Measurements from ENCODE around the gene C3orf38. TPM values are rescaled to one million over a fixed set of nuclear protein-coding genes. Genes with fewer than 3 reads are reported as not detected.

Gene C3orf38
- total RNA-seq, 1 experiment from 2014 or later = 18.6 TPM

DNA sequence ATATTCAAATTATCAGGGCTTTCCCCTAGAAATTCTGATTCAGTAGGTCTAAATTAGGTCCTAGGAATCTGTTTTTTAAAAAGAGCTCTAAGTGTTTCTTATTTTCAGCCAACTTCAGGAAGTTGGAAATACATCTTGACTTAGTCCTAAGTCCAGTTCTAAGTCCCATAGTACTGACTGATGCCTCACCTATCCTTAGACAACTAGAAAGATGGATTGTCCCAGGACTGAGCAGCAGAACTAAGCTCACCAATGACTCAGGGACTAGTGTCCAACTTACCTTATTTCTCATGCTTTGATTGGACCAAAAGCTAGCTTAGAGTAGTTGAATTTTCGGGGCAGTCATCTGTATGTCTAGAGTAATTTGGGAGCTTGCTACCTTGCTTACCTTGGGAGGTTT is 26.2 kb upstream of the C3orf38 start:
- ChIA-PET POLR2A (no interaction called here), RAD21 (ENCODE audit: low non-redundant PET in 1 of 2, low total read pairs in 2 of 2, uncharacterized antibody in 2 of 2, unreplicated experiment in 2 of 2) (no interaction called here), CTCF (interaction anchor here (3.2 kb wide), 1 partner anchor 10 kb away, joined by 17 read pairs; no protein-coding TSS in a partner anchor)
- Histone ChIP-seq H3K27ac (ENCODE audit: low read depth, low read length) (no peak overlapping the region), H3K9ac (ENCODE audit: low read length) (no peak overlapping the region), H2AFZ (ENCODE audit: low read depth, low read length, poor library complexity, severe bottlenecking) (no peak overlapping the region), H3K9me3 (ENCODE audit: control insufficient read depth in 1 of 2, insufficient read depth in 1 of 2, low read depth in 1 of 2, low read length in 2 of 2) (no peaks in the 10 kb centered on the region), H4K20me1 (ENCODE audit: insufficient read depth) (no peaks in the 10 kb centered on the region; the same call in 1 of the 2 replicates), H3K4me2 (ENCODE audit: low read length) (no peak overlapping the region), H3K36me3 (ENCODE audit: control insufficient read depth in 1 of 2, insufficient read depth in 2 of 2, low read length in 2 of 2) (no peaks in the 10 kb centered on the region), H3K9me2 (ENCODE audit: insufficient read depth) (no peaks in the 10 kb centered on the region), H3K79me2 (ENCODE audit: insufficient read depth, low read length) (peaks cover 14% of the 10 kb centered on the region; the same call in 1 of the 2 replicates), H3K4me1 (ENCODE audit: control insufficient read depth in 1 of 2, insufficient read depth in 2 of 2, low read length in 2 of 2) (no peaks in the 10 kb centered on the region), H3K27me3 (ENCODE audit: insufficient read depth, low read length) (no peaks in the 10 kb centered on the region), H3K4me3 (replicated peaks in 1 of 2; ENCODE audit: low read depth in 1 of 2, low read length in 2 of 2) (no peak overlapping the region)
- no peak for ATAC-seq
- no peak for DNase-seq (ENCODE audit: low read depth, low spot score)
- TF ChIP-seq CBX3 (IDR thresholded peaks at IDR 0.05; ENCODE audit: low read depth) = no peak
- intact Hi-C loops (cut with micrococcal nuclease) = no loop called here
- no TSS peak for BruUV-seq (replicated peaks)

DNA sequence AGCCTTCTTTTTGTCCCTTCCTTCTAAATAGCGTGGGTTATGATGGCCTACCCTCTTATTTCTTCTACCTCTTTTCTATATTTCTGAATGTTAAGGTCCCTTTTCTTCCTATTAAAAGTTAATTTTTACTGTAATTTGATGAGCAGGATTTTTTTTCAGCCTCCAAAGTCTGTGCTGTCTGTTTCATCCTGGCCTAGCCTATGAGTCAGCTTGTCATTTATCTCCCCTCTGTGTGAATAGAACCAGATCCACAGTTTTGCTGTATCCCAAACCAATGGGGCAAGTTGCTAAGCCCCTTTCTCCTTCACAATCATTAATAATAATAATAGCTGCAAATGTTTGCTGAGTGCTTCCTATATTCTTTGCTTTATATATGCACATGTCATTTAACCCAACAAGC is 18.1 kb upstream of the C3orf38 start:
- no peaks in the 10 kb centered on the region for H3K4me1 ChIP-seq (ENCODE audit: control insufficient read depth in 1 of 2, insufficient read depth in 2 of 2, low read length in 2 of 2)
- DNase-seq (ENCODE audit: low read depth, low spot score) (no peak), ATAC-seq (no peak)
- H3K27me3 ChIP-seq (ENCODE audit: insufficient read depth, low read length) = no peaks in the 10 kb centered on the region
- BruUV-seq (replicated peaks) = no TSS peak
- H4K20me1 ChIP-seq (ENCODE audit: insufficient read depth) = no peaks in the 10 kb centered on the region
- H3K27ac ChIP-seq (ENCODE audit: low read depth, low read length) = no peak overlapping the region
- no peak overlapping the region for H3K9ac ChIP-seq (ENCODE audit: low read length)
- POLR2A ChIA-PET = no interaction called here
- CTCF ChIA-PET = interaction anchor here (1.7 kb wide), 1 partner anchor 18 kb away, joined by 6 read pairs; no protein-coding TSS in a partner anchor
- no peaks in the 10 kb centered on the region for H3K9me3 ChIP-seq (ENCODE audit: control insufficient read depth in 1 of 2, insufficient read depth in 1 of 2, low read depth in 1 of 2, low read length in 2 of 2)
- intact Hi-C loops (cut with micrococcal nuclease) = no loop called here
- no peaks in the 10 kb centered on the region for H3K9me2 ChIP-seq (ENCODE audit: insufficient read depth)
- no peak overlapping the region for H3K4me3 ChIP-seq (replicated peaks in 1 of 2; ENCODE audit: low read depth in 1 of 2, low read length in 2 of 2)
- no peak overlapping the region for H2AFZ ChIP-seq (ENCODE audit: low read depth, low read length, poor library complexity, severe bottlenecking)
- peaks cover 3% of the 10 kb centered on the region; the same call in 1 of the 2 replicates for H3K79me2 ChIP-seq (ENCODE audit: insufficient read depth, low read length)
- no peaks in the 10 kb centered on the region; a peak in 2 of 4 replicates for H3K36me3 ChIP-seq (ENCODE audit: control insufficient read depth in 1 of 2, insufficient read depth in 2 of 2, low read length in 2 of 2)
- RAD21 ChIA-PET (ENCODE audit: low non-redundant PET in 1 of 2, low total read pairs in 2 of 2, uncharacterized antibody in 2 of 2, unreplicated experiment in 2 of 2) = no interaction called here
- no peak overlapping the region for H3K4me2 ChIP-seq (ENCODE audit: low read length)
- TF ChIP-seq EZH2 (IDR thresholded peaks at IDR 0.05) (no peak), EZH2phosphoT487 (IDR thresholded peaks at IDR 0.05; ENCODE audit: borderline replicate concordance) (no peak), YY1 (IDR thresholded peaks at IDR 0.05; ENCODE audit: extremely low read depth, insufficient replicate concordance, low read depth, low read length) (no peak), REST (IDR thresholded peaks at IDR 0.05; ENCODE audit: low read depth) (no peak), SRF (IDR thresholded peaks at IDR 0.05; ENCODE audit: low read depth) (no peak), MAX (IDR thresholded peaks at IDR 0.05) (no peak), EGR1 (IDR thresholded peaks at IDR 0.05; ENCODE audit: low read depth) (no peak), SP1 (IDR thresholded peaks at IDR 0.05; ENCODE audit: low read depth) (no peak), SIN3A (IDR thresholded peaks at IDR 0.05; ENCODE audit: low read depth) (no peak), POLR2AphosphoS5 (IDR thresholded peaks at IDR 0.05; ENCODE audit: low read depth, low read length) (no peak), ELF1 (IDR thresholded peaks at IDR 0.05; ENCODE audit: borderline replicate concordance, low read depth) (no peak), FOSL1 (IDR thresholded peaks at IDR 0.05; ENCODE audit: low read depth) (no peak)
- TF ChIP-seq, protein P1, sequence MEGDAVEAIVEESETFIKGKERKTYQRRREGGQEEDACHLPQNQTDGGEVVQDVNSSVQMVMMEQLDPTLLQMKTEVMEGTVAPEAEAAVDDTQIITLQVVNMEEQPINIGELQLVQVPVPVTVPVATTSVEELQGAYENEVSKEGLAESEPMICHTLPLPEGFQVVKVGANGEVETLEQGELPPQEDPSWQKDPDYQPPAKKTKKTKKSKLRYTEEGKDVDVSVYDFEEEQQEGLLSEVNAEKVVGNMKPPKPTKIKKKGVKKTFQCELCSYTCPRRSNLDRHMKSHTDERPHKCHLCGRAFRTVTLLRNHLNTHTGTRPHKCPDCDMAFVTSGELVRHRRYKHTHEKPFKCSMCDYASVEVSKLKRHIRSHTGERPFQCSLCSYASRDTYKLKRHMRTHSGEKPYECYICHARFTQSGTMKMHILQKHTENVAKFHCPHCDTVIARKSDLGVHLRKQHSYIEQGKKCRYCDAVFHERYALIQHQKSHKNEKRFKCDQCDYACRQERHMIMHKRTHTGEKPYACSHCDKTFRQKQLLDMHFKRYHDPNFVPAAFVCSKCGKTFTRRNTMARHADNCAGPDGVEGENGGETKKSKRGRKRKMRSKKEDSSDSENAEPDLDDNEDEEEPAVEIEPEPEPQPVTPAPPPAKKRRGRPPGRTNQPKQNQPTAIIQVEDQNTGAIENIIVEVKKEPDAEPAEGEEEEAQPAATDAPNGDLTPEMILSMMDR (IDR thresholded peaks at IDR 0.05 in 2 of 3, conservative IDR thresholded peaks at IDR 0.05 in 1 of 3; ENCODE audit: borderline replicate concordance in 1 of 3, insufficient read depth in 1 of 3, low read depth in 2 of 3, low read length in 2 of 3) = no peak
